ENCODE data around the gene SIPA1L3.

GRCh38 chr19:38204096-38204495, 297.1 kb downstream of the SIPA1L3 start:
- no peak for TF ChIP-seq EZH2 (IDR thresholded peaks at IDR 0.05; ENCODE audit: borderline replicate concordance, insufficient read depth, low read length, poor library complexity, severe bottlenecking)
- no peak for TF ChIP-seq SMC3 (conservative IDR thresholded peaks at IDR 0.05; ENCODE audit: poor library complexity)
- TF ChIP-seq, protein P1, sequence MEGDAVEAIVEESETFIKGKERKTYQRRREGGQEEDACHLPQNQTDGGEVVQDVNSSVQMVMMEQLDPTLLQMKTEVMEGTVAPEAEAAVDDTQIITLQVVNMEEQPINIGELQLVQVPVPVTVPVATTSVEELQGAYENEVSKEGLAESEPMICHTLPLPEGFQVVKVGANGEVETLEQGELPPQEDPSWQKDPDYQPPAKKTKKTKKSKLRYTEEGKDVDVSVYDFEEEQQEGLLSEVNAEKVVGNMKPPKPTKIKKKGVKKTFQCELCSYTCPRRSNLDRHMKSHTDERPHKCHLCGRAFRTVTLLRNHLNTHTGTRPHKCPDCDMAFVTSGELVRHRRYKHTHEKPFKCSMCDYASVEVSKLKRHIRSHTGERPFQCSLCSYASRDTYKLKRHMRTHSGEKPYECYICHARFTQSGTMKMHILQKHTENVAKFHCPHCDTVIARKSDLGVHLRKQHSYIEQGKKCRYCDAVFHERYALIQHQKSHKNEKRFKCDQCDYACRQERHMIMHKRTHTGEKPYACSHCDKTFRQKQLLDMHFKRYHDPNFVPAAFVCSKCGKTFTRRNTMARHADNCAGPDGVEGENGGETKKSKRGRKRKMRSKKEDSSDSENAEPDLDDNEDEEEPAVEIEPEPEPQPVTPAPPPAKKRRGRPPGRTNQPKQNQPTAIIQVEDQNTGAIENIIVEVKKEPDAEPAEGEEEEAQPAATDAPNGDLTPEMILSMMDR (IDR thresholded peaks at IDR 0.05; ENCODE audit: poor library complexity, severe bottlenecking), result no peak
- no peak for TF ChIP-seq EP300 (conservative IDR thresholded peaks at IDR 0.05; ENCODE audit: poor library complexity, severe bottlenecking)
- TF ChIP-seq RAD21 (conservative IDR thresholded peaks at IDR 0.05), result no peak
- no peak for TF ChIP-seq POLR2AphosphoS5 (IDR thresholded peaks at IDR 0.05)
- no peak for TF ChIP-seq MXI1 (conservative IDR thresholded peaks at IDR 0.05; ENCODE audit: poor library complexity, severe bottlenecking)
- TF ChIP-seq TAF1 (IDR thresholded peaks at IDR 0.05; ENCODE audit: low read depth), result no peak

Data from neural cell (in vitro differentiated cells).